MM.1S (cell line): Measurements from ENCODE around the gene RAB20.

ENCODE experiments used
- EZH2phosphoT487 ChIP-seq: fragments of 300-600 bp; sonication (generic); IDR thresholded peaks from 2 replicates; pipeline ENCODE4 v1.6.1; 2018; ENCODE audit warnings: antibody characterized with exemption, low read length
- TF ChIP-seq, protein P1 (sequence below): fragments of 300-600 bp; sonication (generic); IDR thresholded peaks from 2 replicates; pipeline ENCODE4 v1.5.1; 2016; ENCODE audit warnings: antibody characterized with exemption, low read length, mixed read lengths

DNA sequence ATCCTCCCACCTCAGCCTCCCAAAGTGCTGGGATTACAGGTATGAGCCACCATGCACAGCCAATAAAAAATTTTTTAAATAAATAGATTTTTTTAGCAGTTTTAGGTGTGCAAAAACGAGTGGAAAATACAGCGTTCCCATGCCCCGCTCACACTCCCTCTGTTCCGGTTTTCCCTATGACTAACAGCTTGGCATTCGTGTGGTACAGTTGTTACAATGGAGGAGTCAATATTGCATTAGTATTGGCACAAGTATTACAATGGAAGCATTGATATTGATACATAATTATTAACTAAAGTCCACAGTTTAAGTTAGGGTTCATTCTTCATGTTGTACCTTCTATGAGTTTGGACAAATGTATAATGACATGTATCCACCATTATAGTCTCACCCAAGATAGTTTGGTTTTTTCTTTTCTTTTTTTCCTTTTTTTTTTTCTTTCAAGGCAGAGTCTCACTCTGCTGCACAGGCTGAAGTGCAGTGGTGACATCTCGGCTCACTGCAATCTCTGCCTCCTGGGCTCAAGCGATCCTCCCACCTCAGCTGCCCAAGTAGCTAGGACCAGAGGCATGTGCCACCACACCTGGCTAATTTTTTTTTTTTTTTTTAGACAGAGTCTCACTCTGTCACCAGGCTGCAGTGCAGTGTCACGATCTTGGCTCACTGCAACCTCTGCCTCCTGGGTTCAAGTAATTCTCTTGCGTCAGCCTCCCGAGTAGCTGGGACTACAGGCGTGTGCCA, 15.4 kb upstream of the RAB20 start:
- TF ChIP-seq, protein P1, sequence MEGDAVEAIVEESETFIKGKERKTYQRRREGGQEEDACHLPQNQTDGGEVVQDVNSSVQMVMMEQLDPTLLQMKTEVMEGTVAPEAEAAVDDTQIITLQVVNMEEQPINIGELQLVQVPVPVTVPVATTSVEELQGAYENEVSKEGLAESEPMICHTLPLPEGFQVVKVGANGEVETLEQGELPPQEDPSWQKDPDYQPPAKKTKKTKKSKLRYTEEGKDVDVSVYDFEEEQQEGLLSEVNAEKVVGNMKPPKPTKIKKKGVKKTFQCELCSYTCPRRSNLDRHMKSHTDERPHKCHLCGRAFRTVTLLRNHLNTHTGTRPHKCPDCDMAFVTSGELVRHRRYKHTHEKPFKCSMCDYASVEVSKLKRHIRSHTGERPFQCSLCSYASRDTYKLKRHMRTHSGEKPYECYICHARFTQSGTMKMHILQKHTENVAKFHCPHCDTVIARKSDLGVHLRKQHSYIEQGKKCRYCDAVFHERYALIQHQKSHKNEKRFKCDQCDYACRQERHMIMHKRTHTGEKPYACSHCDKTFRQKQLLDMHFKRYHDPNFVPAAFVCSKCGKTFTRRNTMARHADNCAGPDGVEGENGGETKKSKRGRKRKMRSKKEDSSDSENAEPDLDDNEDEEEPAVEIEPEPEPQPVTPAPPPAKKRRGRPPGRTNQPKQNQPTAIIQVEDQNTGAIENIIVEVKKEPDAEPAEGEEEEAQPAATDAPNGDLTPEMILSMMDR = no peak
- no peak for TF ChIP-seq EZH2phosphoT487
